ENCODE measurements around the gene VPS4A.
A peak's percentile ranks its signal among the peaks of the same experiment; 100 is the strongest.
"Not testable (repeated sequence)": the region's sequence is repeated elsewhere in the genome, so short reads cannot be mapped to it uniquely, and the experiment has no call there.

The VPS4A gene

GRCh38 chr16:69310653-69311532 is at the start of gene VPS4A:
Gene VPS4A, plus strand, starts transcription at chr16:69311350. Its CDS starts 162 bp downstream, at chr16:69311512.
- peak; percentile 98 for DNase-seq (ENCODE audit: low spot score)

- DNase-seq (ENCODE audit: low spot score) = no peak
These were observed 44.7 kb upstream of the VPS4A start for GRCh38 chr16:69266334-69267063.

GRCh38 chr16:69267633-69268032 is 43.5 kb upstream of the VPS4A start:
- no peak for DNase-seq (ENCODE audit: low spot score)

- no peak for DNase-seq (ENCODE audit: low spot score)
These were observed 40.8 kb upstream of the VPS4A start for GRCh38 chr16:69270395-69270794.

GRCh38 chr16:69270831-69271230 is 40.3 kb upstream of the VPS4A start:
- DNase-seq (ENCODE audit: low spot score) = no peak

GRCh38 chr16:69273009-69273408 is 38.1 kb upstream of the VPS4A start:
- DNase-seq (ENCODE audit: low spot score) = no peak

GRCh38 chr16:69274699-69275235 is 36.4 kb upstream of the VPS4A start:
- DNase-seq (ENCODE audit: low spot score) = no peak

GRCh38 chr16:69276148-69277115 is 34.7 kb upstream of the VPS4A start:
- no peak for DNase-seq (ENCODE audit: low spot score)

- no peak for DNase-seq (ENCODE audit: low spot score)
These were observed 33.7 kb upstream of the VPS4A start for GRCh38 chr16:69277413-69277812.

- DNase-seq (ENCODE audit: low spot score) = no peak
These were observed 27.3 kb upstream of the VPS4A start for GRCh38 chr16:69283851-69284250.

GRCh38 chr16:69285240-69285639 is 25.9 kb upstream of the VPS4A start:
- DNase-seq (ENCODE audit: low spot score) = no peak

GRCh38 chr16:69286941-69287713 is 24.0 kb upstream of the VPS4A start:
- peak; percentile 30 for DNase-seq (ENCODE audit: low spot score)

GRCh38 chr16:69291657-69292056 is 19.5 kb upstream of the VPS4A start:
- not testable (repeated sequence) for DNase-seq (ENCODE audit: low spot score)

- no peak for DNase-seq (ENCODE audit: low spot score)
These were observed 17.7 kb upstream of the VPS4A start for GRCh38 chr16:69293401-69293800.

GRCh38 chr16:69294051-69294450 is 17.1 kb upstream of the VPS4A start:
- DNase-seq (ENCODE audit: low spot score) = no peak

- not testable (repeated sequence) for DNase-seq (ENCODE audit: low spot score)
These were observed 14.4 kb upstream of the VPS4A start for GRCh38 chr16:69296771-69297170.

- no peak for DNase-seq (ENCODE audit: low spot score)
These were observed 12.9 kb upstream of the VPS4A start for GRCh38 chr16:69298261-69298660.

GRCh38 chr16:69301187-69301586 is 10.0 kb upstream of the VPS4A start:
- DNase-seq (ENCODE audit: low spot score) = no peak

GRCh38 chr16:69301861-69302260 is 9.3 kb upstream of the VPS4A start:
- no peak for DNase-seq (ENCODE audit: low spot score)

GRCh38 chr16:69302301-69302700 is 8.8 kb upstream of the VPS4A start:
- no peak for DNase-seq (ENCODE audit: low spot score)

GRCh38 chr16:69306031-69306430 is 5.1 kb upstream of the VPS4A start:
- no peak for DNase-seq (ENCODE audit: low spot score)

All from germinal center (tissue), 1 donor.